Neuron (in vitro differentiated cells): ENCODE data around the gene SLC25A47.

Source experiments
- H2AFZ ChIP-seq: one replicate; pipeline ENCODE4 v1.6.1; 2013; ENCODE audit warnings: low read depth, mild to moderate bottlenecking, inconsistent platforms, low read length, moderate library complexity
- H3K27me3 ChIP-seq: one replicate; pipeline ENCODE4 v1.6.1; 2013; ENCODE audit warnings: low read length; ENCODE audit not compliant: insufficient read depth
- H3K36me3 ChIP-seq: one replicate; pipeline ENCODE4 v1.6.1; 2013; ENCODE audit warnings: low read length; ENCODE audit not compliant: insufficient read depth
- H3K4me1 ChIP-seq: one replicate; pipeline ENCODE4 v1.6.1; 2013; ENCODE audit warnings: low read length; ENCODE audit not compliant: insufficient read depth
- H3K4me3 ChIP-seq: 2 replicates; pipeline ENCODE4 v1.5.1; 2013; ENCODE audit warnings: mild to moderate bottlenecking, low read length, moderate library complexity
- H3K9me3 ChIP-seq: one replicate; pipeline ENCODE4 v1.6.1; 2013; ENCODE audit warnings: low read length

The SLC25A47 gene

GRCh38 chr14:100317912-100318808 is 5.0 kb upstream of the SLC25A47 start:
- no peak overlapping the region for H2AFZ ChIP-seq
- H3K9me3 ChIP-seq, result no peaks in the 10 kb centered on the region
- no peaks in the 10 kb centered on the region for H3K4me1 ChIP-seq
- no peaks in the 10 kb centered on the region for H3K36me3 ChIP-seq
- H3K4me3 ChIP-seq, result no peak overlapping the region
- H3K27me3 ChIP-seq, result peaks cover 11% of the 10 kb centered on the region

DNA sequence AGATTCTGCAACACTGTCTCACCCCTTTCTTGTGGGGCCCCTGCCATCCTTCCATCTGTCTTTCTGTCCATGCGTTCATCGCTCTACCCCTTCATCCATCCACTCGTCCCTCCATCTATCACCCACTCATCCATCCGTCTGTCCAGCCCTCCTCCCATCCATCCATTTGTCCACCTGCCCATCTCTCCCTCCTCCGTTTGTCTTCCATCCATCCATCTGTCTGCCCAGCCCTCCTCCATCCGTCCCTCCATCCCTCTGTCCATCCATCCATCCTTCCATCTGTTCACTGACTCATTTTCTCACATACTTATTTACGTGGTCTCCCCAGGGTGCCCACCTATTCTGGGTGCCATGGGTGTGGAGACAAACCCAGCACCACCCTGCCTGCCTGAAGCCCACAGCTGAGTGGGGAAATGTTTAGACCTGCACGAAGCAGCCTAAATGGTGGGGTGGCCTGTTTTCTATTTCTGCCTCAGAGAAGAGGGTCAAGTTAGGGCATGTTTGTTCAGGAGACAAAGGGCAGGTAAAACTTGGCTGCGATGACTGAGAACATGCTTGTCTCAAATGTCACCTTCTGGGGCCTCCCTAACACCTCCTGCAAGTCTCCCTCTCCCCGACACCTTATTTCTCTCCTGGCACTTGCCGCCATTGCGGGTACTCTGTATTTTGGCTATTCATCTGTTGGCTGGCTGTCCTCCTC is 2.8 kb upstream of the SLC25A47 start:
- no peaks in the 10 kb centered on the region for H3K4me1 ChIP-seq
- H3K36me3 ChIP-seq, result no peaks in the 10 kb centered on the region
- no peaks in the 10 kb centered on the region for H3K9me3 ChIP-seq
- no peak overlapping the region for H3K4me3 ChIP-seq
- peaks cover 23% of the 10 kb centered on the region for H3K27me3 ChIP-seq
- H2AFZ ChIP-seq, result no peak overlapping the region

- Histone ChIP-seq H3K4me3 (no peak overlapping the region), H3K4me1 (no peaks in the 10 kb centered on the region), H2AFZ (no peak overlapping the region), H3K27me3 (peaks cover 28% of the 10 kb centered on the region), H3K36me3 (no peaks in the 10 kb centered on the region), H3K9me3 (no peaks in the 10 kb centered on the region)
Observed at GRCh38 chr14:100321473-100322137, 1.5 kb upstream of the SLC25A47 start.

DNA sequence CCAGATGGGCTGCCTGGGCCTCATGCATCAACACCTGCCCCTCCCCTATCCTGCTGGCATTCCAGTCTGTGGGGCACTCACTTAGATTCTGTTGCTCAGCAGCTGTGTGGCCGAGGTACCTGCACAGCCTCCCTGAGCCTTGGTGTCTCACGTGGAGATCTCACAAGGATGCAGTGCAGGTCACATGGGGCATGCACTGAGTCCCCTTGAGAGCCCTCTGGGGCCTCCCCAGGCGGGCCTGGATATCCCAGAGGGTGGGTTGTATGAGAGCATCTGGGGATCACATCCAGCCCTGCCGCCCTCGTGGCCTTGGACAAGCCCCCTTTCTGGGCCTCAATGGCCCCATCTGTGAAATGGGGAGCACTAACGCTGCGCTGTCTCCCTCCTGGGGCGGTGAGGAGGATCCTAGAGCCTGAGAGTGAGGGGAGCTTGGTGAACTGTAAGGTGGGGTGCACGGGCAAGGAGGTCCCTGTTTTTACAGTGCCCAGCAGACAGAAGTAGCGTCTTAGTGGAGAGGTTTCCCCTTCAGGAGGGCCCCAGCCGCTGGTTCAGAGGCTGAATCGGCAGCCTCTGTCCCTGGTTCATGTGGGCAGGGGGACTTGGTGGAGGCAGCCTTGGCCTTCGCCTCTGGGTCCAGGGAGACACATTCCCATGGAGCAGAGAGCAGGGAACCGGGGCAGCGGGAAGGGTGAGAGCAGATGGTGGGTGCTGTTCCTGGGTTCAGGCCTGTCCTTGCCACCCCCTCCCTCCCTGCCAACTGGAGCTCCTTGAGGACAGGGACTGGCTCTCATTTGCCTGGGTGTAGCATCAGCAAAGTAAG is 791 bp upstream of the SLC25A47 start:
- Histone ChIP-seq H3K4me1 (no peaks in the 10 kb centered on the region), H3K4me3 (no peak overlapping the region), H2AFZ (no peak overlapping the region), H3K9me3 (no peaks in the 10 kb centered on the region), H3K36me3 (no peaks in the 10 kb centered on the region), H3K27me3 (peaks cover 28% of the 10 kb centered on the region)

GRCh38 chr14:100323942-100324307 is 786 bp downstream of the SLC25A47 start:
- H3K9me3 ChIP-seq, result no peaks in the 10 kb centered on the region
- no peak overlapping the region for H2AFZ ChIP-seq
- H3K4me1 ChIP-seq, result no peaks in the 10 kb centered on the region
- H3K36me3 ChIP-seq, result no peaks in the 10 kb centered on the region
- no peak overlapping the region for H3K4me3 ChIP-seq
- H3K27me3 ChIP-seq, result peaks cover 28% of the 10 kb centered on the region

GRCh38 chr14:100325231-100325632 is 2.1 kb downstream of the SLC25A47 start:
- Histone ChIP-seq H3K27me3 (peaks cover 28% of the 10 kb centered on the region), H3K4me1 (no peaks in the 10 kb centered on the region), H3K4me3 (no peak overlapping the region), H2AFZ (no peak overlapping the region), H3K9me3 (no peaks in the 10 kb centered on the region), H3K36me3 (no peaks in the 10 kb centered on the region)

DNA sequence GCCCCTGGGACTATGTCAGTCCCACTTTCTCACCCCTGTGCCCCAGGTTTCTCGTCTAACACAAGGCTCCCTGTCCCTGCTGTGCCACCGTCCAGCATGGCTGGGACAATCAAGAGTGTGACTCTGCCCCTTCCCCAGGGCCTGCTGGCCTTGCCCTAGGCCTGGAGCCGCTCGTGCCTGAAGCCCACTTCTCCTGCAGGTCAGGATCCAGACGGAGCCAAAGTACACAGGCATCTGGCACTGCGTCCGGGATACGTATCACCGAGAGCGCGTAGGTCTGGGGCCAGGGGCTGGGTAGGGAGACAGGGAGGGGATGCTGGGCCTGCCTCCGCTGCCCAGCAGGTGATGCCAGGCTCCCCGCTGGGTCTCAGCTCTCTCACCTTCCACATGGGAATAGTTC is 2.8 kb downstream of the SLC25A47 start:
- Histone ChIP-seq H3K9me3 (no peaks in the 10 kb centered on the region), H3K4me1 (no peaks in the 10 kb centered on the region), H2AFZ (no peak overlapping the region), H3K27me3 (peaks cover 28% of the 10 kb centered on the region), H3K4me3 (no peak overlapping the region), H3K36me3 (no peaks in the 10 kb centered on the region)

DNA sequence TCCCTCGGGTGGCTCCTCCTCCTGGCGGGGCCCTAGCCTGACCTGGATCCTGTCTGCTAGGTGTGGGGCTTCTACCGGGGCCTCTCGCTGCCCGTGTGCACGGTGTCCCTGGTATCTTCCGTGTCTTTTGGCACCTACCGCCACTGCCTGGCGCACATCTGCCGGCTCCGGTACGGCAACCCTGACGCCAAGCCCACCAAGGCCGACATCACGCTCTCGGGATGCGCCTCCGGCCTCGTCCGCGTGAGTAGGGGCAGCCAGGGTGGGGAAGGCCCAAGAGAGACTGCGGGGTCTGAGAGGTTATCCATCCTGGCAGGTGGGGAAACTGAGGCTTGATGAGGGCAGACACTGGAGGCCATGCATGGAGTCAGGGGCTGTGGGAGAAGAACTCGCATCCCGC is 4.0 kb downstream of the SLC25A47 start:
- H3K4me1 ChIP-seq, result no peaks in the 10 kb centered on the region
- no peaks in the 10 kb centered on the region for H3K9me3 ChIP-seq
- H3K27me3 ChIP-seq, result peaks cover 26% of the 10 kb centered on the region
- H2AFZ ChIP-seq, result no peak overlapping the region
- H3K36me3 ChIP-seq, result no peaks in the 10 kb centered on the region
- no peak overlapping the region for H3K4me3 ChIP-seq

- Histone ChIP-seq H3K36me3 (no peaks in the 10 kb centered on the region), H3K27me3 (peaks cover 14% of the 10 kb centered on the region), H2AFZ (no peak overlapping the region), H3K4me1 (no peaks in the 10 kb centered on the region), H3K4me3 (no peak overlapping the region), H3K9me3 (no peaks in the 10 kb centered on the region)
Observed at GRCh38 chr14:100328495-100329163, 5.5 kb downstream of the SLC25A47 start.

DNA sequence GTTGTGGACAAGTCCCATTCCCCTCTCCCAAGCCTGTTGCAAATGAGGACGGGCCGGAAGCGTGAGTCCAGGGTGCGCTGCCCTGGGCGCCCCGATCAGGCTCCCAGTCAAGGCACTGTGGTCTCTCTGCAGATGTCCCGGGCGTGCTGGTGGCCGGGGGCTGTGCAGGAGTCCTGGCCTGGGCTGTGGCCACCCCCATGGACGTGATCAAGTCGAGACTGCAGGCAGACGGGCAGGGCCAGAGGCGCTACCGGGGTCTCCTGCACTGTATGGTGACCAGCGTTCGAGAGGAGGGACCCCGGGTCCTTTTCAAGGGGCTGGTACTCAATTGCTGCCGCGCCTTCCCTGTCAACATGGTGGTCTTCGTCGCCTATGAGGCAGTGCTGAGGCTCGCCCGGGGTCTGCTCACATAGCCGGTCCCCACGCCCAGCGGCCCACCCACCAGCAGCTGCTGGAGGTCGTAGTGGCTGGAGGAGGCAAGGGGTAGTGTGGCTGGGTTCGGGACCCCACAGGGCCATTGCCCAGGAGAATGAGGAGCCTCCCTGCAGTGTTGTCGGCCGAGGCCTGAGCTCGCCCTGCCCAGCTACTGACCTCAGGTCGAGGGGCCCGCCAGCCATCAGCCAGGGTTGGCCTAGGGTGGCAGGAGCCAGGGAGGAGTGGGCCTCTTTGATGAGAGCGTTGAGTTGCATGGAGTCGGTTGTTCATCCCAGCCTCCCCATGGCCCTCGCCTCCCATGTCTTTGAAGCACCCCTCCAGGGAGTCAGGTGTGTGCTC is 6.3 kb downstream of the SLC25A47 start:
- Histone ChIP-seq H3K4me3 (no peak overlapping the region), H3K36me3 (peaks cover under 1% of the 10 kb centered on the region), H2AFZ (no peak overlapping the region)

DNA sequence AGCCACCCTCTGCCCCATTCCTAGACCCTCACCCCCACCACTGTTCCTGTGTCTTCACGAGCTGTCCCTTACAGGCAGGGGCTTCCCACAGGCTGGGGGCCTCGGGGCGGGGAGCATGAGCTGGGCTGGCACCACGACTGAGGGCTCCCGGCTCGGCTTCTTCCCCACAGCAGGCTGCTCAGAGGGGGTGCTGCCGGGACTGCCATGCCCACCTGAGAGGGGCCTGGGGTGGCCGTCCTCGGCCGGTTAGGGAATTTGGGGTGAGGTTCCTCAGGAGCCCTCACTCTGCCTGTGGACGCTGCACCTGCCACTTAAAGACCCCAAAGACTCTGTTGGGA is 6.8 kb downstream of the SLC25A47 start:
- no peaks in the 10 kb centered on the region for H3K9me3 ChIP-seq
- H3K36me3 ChIP-seq, result peaks cover 6% of the 10 kb centered on the region

More for the DNA sequence above, 6.3 kb downstream of the SLC25A47 start:
- H3K4me1 ChIP-seq, result no peaks in the 10 kb centered on the region
- H3K27me3 ChIP-seq, result peaks cover 12% of the 10 kb centered on the region
- no peaks in the 10 kb centered on the region for H3K9me3 ChIP-seq

More for the DNA sequence above, 6.8 kb downstream of the SLC25A47 start:
- H3K4me1 ChIP-seq, result no peaks in the 10 kb centered on the region
- H3K4me3 ChIP-seq, result no peak overlapping the region
- peaks cover 6% of the 10 kb centered on the region for H3K27me3 ChIP-seq
- H2AFZ ChIP-seq, result no peak overlapping the region
